ENCODE measurements around the gene PUM2.

PUM2 gene

GRCh38 chr2:20346565-20347381 is 3.9 kb downstream of the PUM2 start:
- no peak for TF ChIP-seq POLR2A (IDR thresholded peaks at IDR 0.05; ENCODE audit: low read depth, low read length)
- FAIRE-seq (no peak), DNase-seq (ENCODE audit: insufficient read length, low spot score) (no peak)

DNA sequence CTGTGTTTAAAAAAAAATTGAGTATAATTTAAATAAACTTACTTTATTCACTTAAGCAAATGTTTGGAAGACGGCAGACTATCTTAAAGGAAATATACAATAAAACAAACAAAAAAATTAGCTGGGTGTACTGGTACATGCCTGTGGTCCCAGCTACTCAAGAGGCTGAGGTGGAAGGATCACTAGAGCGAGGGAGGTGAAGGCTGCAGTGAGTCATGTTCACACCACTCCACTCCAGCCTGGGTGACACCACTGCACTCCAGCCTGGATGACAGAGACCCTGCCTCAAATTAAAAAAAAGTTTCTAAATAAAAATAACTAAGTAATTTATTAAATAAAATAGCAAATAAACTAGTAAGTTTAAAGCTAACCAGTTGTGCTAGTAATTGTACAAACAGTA is 7.5 kb downstream of the PUM2 start:
- FAIRE-seq (no peak), DNase-seq (ENCODE audit: insufficient read length, low spot score) (no peak)
- TF ChIP-seq POLR2A (IDR thresholded peaks at IDR 0.05; ENCODE audit: low read depth, low read length), result no peak

- FAIRE-seq (no peak), DNase-seq (ENCODE audit: insufficient read length, low spot score) (no peak)
- no peak for TF ChIP-seq POLR2A (IDR thresholded peaks at IDR 0.05; ENCODE audit: low read depth, low read length)
Measured at GRCh38 chr2:20339012-20339411, 11.6 kb downstream of the PUM2 start.

GRCh38 chr2:20334605-20335203 is 15.9 kb downstream of the PUM2 start:
- DNase-seq (ENCODE audit: insufficient read length, low spot score) (no peak), FAIRE-seq (no peak)
- no peak for TF ChIP-seq POLR2A (IDR thresholded peaks at IDR 0.05; ENCODE audit: low read depth, low read length)

GRCh38 chr2:20333738-20334137 is 16.9 kb downstream of the PUM2 start:
- no peak for TF ChIP-seq POLR2A (IDR thresholded peaks at IDR 0.05; ENCODE audit: low read depth, low read length)
- FAIRE-seq (no peak), DNase-seq (ENCODE audit: insufficient read length, low spot score) (no peak)

DNA sequence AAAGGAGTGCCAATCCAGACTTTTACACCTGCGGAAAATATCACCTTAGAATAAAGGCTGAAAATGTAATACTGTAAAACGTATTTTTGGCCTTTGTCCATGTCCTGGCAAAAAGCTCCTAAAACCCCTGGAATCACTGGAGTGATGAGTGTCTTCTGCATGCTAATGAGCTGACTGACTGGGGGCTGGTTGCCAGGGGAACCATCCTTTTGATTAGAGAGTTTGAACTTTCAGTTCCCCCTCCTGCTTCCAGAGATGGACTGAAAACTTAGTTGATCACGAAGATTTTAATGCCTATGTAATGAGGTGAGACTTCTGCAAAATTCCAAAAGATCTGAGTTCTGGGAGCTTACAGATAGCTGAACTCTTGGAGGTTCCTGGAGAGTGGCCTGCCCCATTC is 20.5 kb downstream of the PUM2 start:
- TF ChIP-seq POLR2A (IDR thresholded peaks at IDR 0.05; ENCODE audit: low read depth, low read length), result no peak
- peak; percentile 15 for FAIRE-seq
- no peak for DNase-seq (ENCODE audit: insufficient read length, low spot score)

- FAIRE-seq (no peak), DNase-seq (ENCODE audit: insufficient read length, low spot score) (no peak)
- TF ChIP-seq POLR2A (IDR thresholded peaks at IDR 0.05; ENCODE audit: low read depth, low read length), result no peak
Measured at GRCh38 chr2:20327370-20327769, 23.3 kb downstream of the PUM2 start.

DNA sequence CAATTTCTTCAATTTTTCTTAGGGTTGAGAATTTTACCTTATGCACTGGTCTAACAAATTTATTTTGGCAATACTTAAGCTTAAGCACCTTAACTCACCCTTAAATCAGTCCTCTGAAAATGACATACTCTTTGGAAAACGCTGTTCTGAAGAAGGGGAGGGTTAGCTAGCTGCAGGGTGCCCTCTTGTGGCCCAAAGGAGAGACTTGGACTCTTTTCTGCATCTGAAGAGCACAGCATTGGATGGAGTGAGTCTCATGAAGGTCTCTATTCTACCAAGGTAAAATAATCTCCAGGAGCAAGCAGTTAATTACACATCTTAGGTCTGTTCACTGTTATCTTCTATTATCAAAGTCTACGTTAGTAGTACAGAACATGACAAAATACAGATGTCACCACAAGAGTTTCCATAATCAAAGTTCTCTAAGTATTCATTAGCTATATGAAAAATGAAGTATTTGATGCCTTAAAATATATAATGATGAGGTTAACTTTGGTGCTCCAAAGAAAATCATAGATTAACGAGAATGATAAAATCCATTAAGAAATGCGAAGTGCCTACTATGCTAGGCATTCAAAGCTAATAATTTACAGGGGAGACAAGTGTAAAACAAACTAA is 24.4 kb downstream of the PUM2 start:
- DNase-seq (ENCODE audit: insufficient read length, low spot score) (peak; percentile 12), FAIRE-seq (peak; percentile 95)
- no peak for TF ChIP-seq POLR2A (IDR thresholded peaks at IDR 0.05; ENCODE audit: low read depth, low read length)

DNA sequence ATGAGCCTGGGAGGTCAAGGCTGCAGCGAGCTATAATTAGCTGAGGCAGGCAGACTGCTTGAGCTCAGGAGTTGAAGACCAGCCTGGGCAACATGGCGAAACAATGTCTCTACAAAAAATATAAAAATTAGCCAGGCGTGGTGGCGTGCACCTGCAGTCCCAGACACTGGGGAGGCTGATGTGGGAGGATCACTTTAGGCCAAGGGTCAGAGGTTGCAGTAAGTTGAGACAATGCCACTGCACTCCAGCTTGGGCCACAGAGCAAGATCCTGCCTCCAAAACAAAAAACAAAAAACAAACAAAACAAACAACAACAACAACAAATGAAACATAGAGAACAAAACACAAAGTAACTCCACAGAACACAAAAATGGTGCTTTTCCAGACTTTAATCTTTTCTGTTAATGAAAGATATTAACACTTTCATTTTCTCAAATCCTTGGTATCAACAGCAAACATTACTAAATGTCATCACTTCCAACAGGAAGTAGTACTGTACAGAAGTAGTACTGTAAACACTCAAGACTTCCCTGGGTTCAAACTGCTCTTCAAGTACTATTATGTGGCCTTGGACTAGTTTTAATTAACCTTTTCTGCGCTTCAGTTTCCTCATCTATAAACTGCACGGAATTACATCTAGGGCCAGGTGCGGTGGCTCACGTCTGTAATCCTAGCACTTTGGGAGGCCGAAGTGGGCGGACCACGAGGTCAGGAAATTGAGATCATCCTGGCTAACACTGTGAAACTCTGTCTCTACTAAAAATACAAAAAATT is 27.9 kb downstream of the PUM2 start:
- no peak for TF ChIP-seq POLR2A (IDR thresholded peaks at IDR 0.05; ENCODE audit: low read depth, low read length)
- DNase-seq (ENCODE audit: insufficient read length, low spot score), result no peak
- peak; percentile 61 for FAIRE-seq

- FAIRE-seq (no peak), DNase-seq (ENCODE audit: insufficient read length, low spot score) (no peak)
- TF ChIP-seq POLR2A (IDR thresholded peaks at IDR 0.05; ENCODE audit: low read depth, low read length), result no peak
Measured at GRCh38 chr2:20317690-20318089, 33.0 kb downstream of the PUM2 start.

DNA sequence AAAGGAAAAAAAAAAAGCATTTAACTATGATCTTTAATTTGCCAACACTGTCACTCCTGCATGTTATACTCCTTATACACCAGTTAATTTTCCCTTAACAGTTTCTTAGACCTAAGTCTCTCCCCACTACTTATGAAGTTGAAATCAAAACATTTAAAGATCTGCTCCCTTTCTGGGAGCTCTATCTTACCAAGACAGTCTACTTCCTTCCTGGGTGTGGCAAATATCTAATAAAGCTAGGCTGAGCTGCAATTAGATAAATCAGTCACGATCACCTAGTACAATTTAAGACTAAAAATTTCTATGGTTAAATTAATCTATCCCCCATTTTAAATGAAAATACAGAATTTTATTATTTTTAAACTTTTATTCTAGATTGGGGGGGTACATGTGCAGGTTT is 33.4 kb downstream of the PUM2 start:
- no peak for TF ChIP-seq POLR2A (IDR thresholded peaks at IDR 0.05; ENCODE audit: low read depth, low read length)
- DNase-seq (ENCODE audit: insufficient read length, low spot score) (no peak), FAIRE-seq (no peak)

DNA sequence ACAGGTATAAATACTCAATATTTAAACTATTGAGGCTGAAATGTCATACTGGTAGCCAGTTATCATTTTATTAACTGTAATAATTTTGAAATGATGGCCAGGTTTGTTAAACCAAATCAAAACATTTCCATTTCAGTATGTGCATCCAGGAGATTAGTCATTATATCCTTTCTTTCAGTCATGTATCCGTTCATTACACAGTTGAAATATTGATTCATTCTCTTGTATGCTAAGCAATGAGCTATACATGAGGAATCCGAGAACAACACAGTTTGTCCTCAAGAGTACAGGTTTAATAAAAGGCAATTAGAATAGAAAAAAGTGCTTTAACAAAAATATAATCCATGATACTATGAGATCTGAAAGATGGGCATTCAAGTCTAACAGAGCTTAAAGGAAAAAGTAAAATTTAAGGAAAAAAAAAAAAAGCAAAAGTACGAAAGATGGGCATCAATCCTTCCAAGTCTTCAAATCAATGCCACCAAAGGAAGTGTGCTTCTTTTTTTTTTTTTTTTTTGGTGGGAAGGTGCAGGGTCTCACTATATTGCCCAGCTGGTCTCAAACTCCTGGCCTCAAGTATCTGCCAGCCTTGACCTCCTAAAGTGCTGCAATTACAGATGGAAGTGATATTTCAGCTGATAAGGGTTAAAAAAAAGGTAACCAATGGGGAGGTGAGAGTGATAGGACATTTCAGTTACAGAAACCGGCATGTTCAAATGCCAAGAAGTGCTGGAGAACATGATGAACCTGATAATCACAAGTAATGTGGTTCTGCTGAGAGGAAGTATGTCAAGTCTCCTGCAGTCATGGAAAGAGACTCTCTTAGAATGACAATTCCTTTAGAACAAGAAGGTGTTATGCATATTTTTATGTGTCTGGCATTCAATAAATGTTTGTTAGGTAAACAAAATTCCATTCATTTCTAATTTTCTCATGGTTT is 35.8 kb downstream of the PUM2 start:
- peak; percentile 92 for FAIRE-seq
- TF ChIP-seq POLR2A (IDR thresholded peaks at IDR 0.05; ENCODE audit: low read depth, low read length), result no peak
- DNase-seq (ENCODE audit: insufficient read length, low spot score), result no peak

- FAIRE-seq, result peak; percentile 41
- TF ChIP-seq POLR2A (IDR thresholded peaks at IDR 0.05; ENCODE audit: low read depth, low read length), result no peak
- no peak for DNase-seq (ENCODE audit: insufficient read length, low spot score)
Measured at GRCh38 chr2:20313659-20314058, 37.0 kb downstream of the PUM2 start.

Measured in H54 (cell line).